HFFc6 (cell line): Measurements from ENCODE around the gene GRIN2A. TPM values are rescaled to one million over a fixed set of nuclear protein-coding genes. Genes with fewer than 3 reads are reported as not detected.

Source experiments
- DNase-seq: peaks from one replicate; pipeline ENCODE4 v3.0.0-alpha.2; 2018
- H3K27ac Mint-ChIP-seq: 2 replicates; pipeline ENCODE4 v1.8.0; 2020; ENCODE audit warnings: mild to moderate bottlenecking, mixed read lengths
- H3K27me3 Mint-ChIP-seq: 2 replicates; pipeline ENCODE4 v1.8.0; 2021; ENCODE audit warnings: mild to moderate bottlenecking, moderate library complexity, mixed read lengths; ENCODE audit not compliant: insufficient read depth
- H3K36me3 Mint-ChIP-seq: 2 replicates; pipeline ENCODE4 v1.8.0; 2021; ENCODE audit warnings: low read depth, mixed read lengths
- H3K4me1 Mint-ChIP-seq: 2 replicates; pipeline ENCODE4 v1.8.0; 2020; ENCODE audit warnings: low read depth, mixed read lengths
- H3K4me3 Mint-ChIP-seq: 2 replicates; pipeline ENCODE4 v1.8.0; 2020; ENCODE audit warnings: mild to moderate bottlenecking, moderate library complexity, mixed read lengths
- H3K9me3 Mint-ChIP-seq: 2 replicates; pipeline ENCODE4 v1.8.0; 2020; ENCODE audit warnings: mild to moderate bottlenecking, mixed read lengths
- total RNA-seq, 6 experiments: library from RNA; stranded (reverse); fragmentation: NEBNext Ultra II Directional; extraction: Animal tissue kit (Norgen Biotek cat#: 25700); gene quantifications; 2 replicates in 1 of 6; 3 replicates in 5 of 6; pipeline ENCODE4 v1.2.3, GENCODE V29; 2021
- TF ChIP-seq, protein P1 (sequence below): fragments of 200-600 bp; sonication (generic); IDR thresholded peaks from 2 replicates; pipeline ENCODE4 v1.5.0; 2021; ENCODE audit warnings: antibody characterized with exemption, mild to moderate bottlenecking

GRIN2A gene
- total RNA-seq, 6 experiments from 2014 or later, result 0.02 to 0.18 (median 0.08) TPM; not detected in 1

DNA sequence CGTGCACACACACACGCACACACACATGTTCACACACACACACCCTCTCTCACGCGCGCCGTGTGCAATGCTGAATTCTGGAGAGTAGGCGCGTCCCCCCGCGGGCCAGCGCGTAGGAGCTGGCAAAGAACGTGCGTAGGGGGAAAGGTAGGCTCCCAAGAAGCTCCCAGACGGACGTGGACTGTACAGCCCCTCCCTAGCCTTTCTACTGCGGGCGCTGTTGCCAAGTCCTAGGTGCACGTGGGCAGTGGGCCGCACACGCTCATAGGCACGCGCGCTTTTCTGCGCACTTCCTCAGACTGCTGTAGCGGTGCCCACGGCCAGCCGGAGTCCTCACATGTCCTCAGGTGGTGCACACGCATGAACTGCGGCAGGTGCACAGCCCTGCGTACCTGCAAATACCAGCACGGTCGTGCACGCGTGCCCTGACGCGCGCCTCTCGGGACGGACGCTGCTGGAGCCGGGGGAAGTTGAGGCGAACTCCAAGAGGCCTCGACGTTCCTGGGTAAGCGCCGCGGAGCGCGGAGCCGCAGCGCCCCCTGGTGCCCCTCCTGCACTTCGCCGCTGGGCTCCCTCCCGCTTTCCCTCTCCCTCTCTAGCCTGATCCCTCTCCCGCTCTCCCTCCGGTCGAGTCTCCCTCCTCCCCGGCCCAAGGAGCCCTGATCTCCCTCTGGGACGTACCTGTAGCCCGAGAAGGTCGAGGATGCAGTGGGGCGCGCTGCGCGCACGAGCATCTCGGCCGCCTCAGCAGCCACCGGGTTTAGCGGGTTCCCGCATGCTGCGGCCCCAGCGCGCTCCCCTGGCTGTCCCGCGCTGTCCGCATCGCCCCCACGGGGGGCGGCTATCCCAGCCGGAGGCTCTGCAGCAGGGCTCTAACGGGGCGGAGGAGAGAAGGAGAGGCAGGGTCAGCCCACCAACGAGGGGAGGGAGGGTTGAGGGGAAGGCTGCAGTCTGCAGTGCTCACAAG is 749 bp downstream of the GRIN2A start:
- Mint-ChIP-seq H3K36me3 (peaks cover 8% of the 10 kb centered on the region), H3K4me3 (no peak overlapping the region), H3K27ac (no peak overlapping the region), H3K27me3 (peaks cover 27% of the 10 kb centered on the region), H3K4me1 (peaks cover 10% of the 10 kb centered on the region), H3K9me3 (no peaks in the 10 kb centered on the region; the same call in 1 of the 2 replicates)
- peak; percentile 25 for DNase-seq
- TF ChIP-seq, protein P1, sequence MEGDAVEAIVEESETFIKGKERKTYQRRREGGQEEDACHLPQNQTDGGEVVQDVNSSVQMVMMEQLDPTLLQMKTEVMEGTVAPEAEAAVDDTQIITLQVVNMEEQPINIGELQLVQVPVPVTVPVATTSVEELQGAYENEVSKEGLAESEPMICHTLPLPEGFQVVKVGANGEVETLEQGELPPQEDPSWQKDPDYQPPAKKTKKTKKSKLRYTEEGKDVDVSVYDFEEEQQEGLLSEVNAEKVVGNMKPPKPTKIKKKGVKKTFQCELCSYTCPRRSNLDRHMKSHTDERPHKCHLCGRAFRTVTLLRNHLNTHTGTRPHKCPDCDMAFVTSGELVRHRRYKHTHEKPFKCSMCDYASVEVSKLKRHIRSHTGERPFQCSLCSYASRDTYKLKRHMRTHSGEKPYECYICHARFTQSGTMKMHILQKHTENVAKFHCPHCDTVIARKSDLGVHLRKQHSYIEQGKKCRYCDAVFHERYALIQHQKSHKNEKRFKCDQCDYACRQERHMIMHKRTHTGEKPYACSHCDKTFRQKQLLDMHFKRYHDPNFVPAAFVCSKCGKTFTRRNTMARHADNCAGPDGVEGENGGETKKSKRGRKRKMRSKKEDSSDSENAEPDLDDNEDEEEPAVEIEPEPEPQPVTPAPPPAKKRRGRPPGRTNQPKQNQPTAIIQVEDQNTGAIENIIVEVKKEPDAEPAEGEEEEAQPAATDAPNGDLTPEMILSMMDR, result peak; percentile 98

DNA sequence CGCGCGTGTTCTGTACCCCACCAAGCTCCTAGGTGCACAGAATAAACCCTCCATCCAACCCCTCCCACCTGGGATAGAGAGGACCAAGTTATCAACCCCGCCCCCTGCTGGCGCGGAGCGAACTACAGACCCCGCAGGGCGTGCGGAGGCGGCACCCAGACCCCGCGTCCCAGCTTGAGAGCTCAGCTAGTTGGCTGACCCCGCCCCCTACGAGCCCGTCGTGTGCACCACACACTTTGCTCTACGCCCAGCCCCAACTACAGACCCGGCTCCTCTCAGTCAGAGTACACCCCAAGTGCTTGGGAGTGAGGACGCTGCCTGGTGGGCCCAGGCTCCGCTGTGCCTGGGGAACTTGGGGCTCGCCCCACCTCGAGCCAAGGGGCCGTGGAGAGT is 1.5 kb downstream of the GRIN2A start:
- no peak overlapping the region for H3K27ac Mint-ChIP-seq
- H3K36me3 Mint-ChIP-seq, result peaks cover 8% of the 10 kb centered on the region
- TF ChIP-seq, protein P1, result peak; percentile 73
- H3K9me3 Mint-ChIP-seq, result no peaks in the 10 kb centered on the region; the same call in 1 of the 2 replicates
- no peak for DNase-seq
- H3K4me3 Mint-ChIP-seq, result no peak overlapping the region
- H3K4me1 Mint-ChIP-seq, result peaks cover 10% of the 10 kb centered on the region
- H3K27me3 Mint-ChIP-seq, result peaks cover 27% of the 10 kb centered on the region

DNA sequence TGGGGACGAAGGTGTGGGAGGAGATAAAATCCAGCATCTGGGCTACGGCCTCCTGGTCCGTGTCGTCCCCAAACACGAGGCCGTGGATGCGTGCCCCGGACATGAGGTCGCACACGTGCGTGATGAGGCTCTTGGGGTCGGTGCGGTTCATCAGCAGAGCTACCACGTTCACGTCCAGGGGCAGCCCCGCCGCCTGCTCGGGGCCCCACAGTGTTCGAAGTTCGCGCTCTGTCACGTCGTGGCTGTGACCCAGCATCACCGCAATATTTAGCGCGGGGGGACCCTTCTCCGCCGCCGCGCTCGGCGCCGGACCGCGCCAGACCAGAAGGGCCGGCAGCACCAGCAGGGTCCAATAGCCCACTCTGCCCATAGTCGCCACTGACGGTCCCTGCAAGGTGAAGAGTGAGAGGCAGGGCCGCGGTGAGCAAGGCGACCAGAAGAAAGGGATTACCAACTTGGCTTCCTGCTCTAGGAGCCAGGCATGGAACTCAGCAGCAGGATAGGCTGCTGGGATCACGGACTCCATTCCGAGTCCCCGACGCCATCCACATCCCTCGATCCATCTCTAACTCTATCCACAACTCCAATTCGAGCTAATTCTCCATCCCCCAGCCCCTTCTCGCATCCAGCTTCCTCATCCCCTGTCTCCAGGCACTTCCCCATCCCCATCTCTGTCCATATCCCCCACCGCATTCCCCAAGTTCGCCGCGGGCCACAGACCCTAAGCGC is 2.0 kb downstream of the GRIN2A start:
- Mint-ChIP-seq H3K27me3 (peaks cover 27% of the 10 kb centered on the region), H3K9me3 (no peaks in the 10 kb centered on the region; the same call in 1 of the 2 replicates), H3K27ac (no peak overlapping the region), H3K4me1 (peaks cover 10% of the 10 kb centered on the region), H3K4me3 (no peak overlapping the region), H3K36me3 (peaks cover 8% of the 10 kb centered on the region)
- TF ChIP-seq, protein P1, result no peak
- DNase-seq, result no peak

DNA sequence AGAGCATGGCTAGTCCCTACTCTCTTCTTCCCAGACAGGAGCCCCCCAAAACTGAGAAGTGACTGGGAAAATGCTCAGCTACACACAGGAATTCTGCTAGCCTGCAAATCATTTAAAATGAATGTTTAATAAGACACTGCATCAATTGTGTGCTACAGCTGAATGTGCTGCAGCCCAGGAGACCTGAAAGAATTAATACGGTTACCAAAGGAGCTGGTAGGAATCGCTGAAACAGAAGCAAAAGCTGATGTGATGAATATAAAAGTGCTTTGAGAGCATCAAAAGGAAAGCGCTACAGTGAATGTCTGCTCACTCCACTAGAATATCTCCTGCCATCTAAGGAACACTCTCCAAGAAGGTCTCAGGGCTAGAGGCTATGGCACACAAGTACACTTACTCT is 3.7 kb downstream of the GRIN2A start:
- H3K27ac Mint-ChIP-seq, result no peak overlapping the region
- TF ChIP-seq, protein P1, result no peak
- no peak for DNase-seq
- H3K9me3 Mint-ChIP-seq, result peaks cover 3% of the 10 kb centered on the region; the same call in 1 of the 2 replicates
- peaks cover 15% of the 10 kb centered on the region for H3K36me3 Mint-ChIP-seq
- H3K4me1 Mint-ChIP-seq, result peaks cover 12% of the 10 kb centered on the region
- H3K27me3 Mint-ChIP-seq, result peaks cover 19% of the 10 kb centered on the region
- no peak overlapping the region for H3K4me3 Mint-ChIP-seq

DNA sequence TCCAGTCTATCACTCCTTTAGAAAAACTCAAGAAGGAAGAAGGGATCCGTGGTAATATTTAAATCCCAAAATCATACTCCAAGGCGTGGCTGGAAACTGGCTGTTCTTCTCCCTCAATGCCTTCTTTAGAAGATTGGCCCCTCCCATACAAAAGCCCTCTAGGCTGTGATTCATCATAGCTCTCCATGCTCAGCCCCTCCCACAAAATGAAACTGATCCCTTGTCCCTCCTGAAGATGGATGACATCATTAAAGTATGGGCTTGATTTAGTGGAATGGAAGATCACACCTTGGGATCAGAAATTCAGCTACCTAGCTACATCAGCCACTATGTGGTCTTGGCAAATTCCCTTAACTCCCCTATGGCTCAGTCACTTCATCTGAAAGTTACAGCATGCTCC is 4.1 kb downstream of the GRIN2A start:
- peaks cover 16% of the 10 kb centered on the region for H3K4me1 Mint-ChIP-seq
- TF ChIP-seq, protein P1, result no peak
- no peak overlapping the region for H3K27ac Mint-ChIP-seq
- no peak overlapping the region for H3K4me3 Mint-ChIP-seq
- DNase-seq, result peak; percentile 35
- peaks cover 3% of the 10 kb centered on the region; the same call in 1 of the 2 replicates for H3K9me3 Mint-ChIP-seq
- H3K36me3 Mint-ChIP-seq, result peaks cover 15% of the 10 kb centered on the region
- H3K27me3 Mint-ChIP-seq, result peaks cover 16% of the 10 kb centered on the region
